C1 segment of cervical spinal cord (tissue), 14 donors: ENCODE results near the gene CHCHD5.

Experiments used
- DNase-seq, 14 donors: peaks; one replicate each; lab custom pipeline; 2025; lab: John Stamatoyannopoulos, UW

The CHCHD5 gene

GRCh38 chr2:112623913-112624777 is 39.7 kb downstream of the CHCHD5 start:
- no peak for DNase-seq

GRCh38 chr2:112625474-112626114 is 41.2 kb downstream of the CHCHD5 start:
- no peak for DNase-seq

- DNase-seq = peak in 13 of 14 donors; percentile 13 to 87 (median 56)
Observed at GRCh38 chr2:112626604-112627059, 42.2 kb downstream of the CHCHD5 start.

- DNase-seq = peak in 4 of 14 donors; percentile 26 to 34 (median 32)
Observed at GRCh38 chr2:112627060-112628040, 42.9 kb downstream of the CHCHD5 start.

- DNase-seq = no peak
Observed at GRCh38 chr2:112629224-112629623, 44.8 kb downstream of the CHCHD5 start.

GRCh38 chr2:112629823-112630222 is 45.4 kb downstream of the CHCHD5 start:
- no peak for DNase-seq

- DNase-seq = no peak
Observed at GRCh38 chr2:112630268-112630667, 45.9 kb downstream of the CHCHD5 start.

GRCh38 chr2:112633708-112634107 is 49.3 kb downstream of the CHCHD5 start:
- DNase-seq = no peak

GRCh38 chr2:112634153-112634873 is 49.9 kb downstream of the CHCHD5 start:
- DNase-seq = no peak

GRCh38 chr2:112634874-112635157 is 50.4 kb downstream of the CHCHD5 start:
- DNase-seq = no peak

- DNase-seq = no peak
Observed at GRCh38 chr2:112636605-112637288, 52.3 kb downstream of the CHCHD5 start.

GRCh38 chr2:112637289-112637660 is 52.9 kb downstream of the CHCHD5 start:
- no peak for DNase-seq
